HG03196 (cell line): Measurements from ENCODE around the gene TMEM135.

Experiments
- ATAC-seq: cut with Tn5 transposase; IDR thresholded peaks from one replicate; pipeline ENCODE4 v1.9.1; 2021; ENCODE audit not compliant: unreplicated experiment

The TMEM135 gene

DNA sequence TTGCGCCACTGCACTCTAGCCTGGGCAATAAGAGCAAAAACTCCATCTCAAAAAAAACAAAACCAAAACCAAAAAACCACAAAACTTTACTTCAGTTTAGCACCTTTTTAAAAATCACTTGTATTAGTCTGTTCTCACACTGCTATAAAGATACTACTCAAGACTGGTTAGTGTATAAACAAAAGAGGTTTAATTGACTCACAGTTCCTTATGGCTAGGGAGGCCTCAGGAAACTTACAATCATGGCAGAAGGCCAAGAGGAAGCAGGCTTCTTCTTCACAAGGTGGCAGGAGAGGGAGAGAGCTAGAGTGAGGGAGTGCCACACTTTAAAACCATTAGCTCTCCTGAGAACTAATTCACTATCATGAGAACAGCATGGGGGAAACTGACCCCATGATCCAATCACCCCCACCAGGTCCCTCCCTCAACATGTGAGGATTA, 261.3 kb downstream of the TMEM135 start:
- no peak for ATAC-seq

DNA sequence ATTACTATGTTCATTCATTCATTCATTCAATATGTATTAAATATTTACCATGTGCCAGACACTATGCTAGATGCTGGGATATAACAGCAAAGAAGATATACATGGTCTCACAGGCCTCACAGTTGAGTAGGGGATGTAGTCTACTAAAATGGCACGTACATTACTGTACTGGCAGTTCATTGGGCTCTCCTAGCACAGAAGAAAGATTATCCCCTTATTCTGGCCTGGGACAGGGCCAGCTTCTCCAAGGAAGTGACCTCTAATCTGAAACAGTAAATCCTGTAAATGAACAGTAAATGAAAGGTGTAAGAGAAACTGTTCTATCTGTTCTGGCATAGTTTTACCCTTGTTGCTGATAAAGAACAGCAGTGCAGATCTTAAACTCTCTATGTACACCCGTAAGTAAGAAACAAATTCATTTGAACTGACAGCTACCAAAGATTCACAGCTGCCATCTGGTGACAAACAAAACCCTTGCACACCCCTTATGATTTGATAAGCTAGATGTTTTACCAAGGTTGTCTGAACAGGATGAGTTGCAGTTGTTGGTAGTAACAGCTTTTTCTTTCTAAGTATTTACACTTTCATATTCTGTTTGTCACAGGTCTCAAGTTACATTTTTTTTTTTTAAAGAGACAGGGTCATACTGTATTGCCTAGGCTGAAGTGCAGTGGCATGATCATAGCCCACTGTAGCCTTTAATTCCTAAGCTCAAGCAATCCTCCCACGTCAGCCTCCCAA, 263.1 kb downstream of the TMEM135 start:
- ATAC-seq, result no peak

DNA sequence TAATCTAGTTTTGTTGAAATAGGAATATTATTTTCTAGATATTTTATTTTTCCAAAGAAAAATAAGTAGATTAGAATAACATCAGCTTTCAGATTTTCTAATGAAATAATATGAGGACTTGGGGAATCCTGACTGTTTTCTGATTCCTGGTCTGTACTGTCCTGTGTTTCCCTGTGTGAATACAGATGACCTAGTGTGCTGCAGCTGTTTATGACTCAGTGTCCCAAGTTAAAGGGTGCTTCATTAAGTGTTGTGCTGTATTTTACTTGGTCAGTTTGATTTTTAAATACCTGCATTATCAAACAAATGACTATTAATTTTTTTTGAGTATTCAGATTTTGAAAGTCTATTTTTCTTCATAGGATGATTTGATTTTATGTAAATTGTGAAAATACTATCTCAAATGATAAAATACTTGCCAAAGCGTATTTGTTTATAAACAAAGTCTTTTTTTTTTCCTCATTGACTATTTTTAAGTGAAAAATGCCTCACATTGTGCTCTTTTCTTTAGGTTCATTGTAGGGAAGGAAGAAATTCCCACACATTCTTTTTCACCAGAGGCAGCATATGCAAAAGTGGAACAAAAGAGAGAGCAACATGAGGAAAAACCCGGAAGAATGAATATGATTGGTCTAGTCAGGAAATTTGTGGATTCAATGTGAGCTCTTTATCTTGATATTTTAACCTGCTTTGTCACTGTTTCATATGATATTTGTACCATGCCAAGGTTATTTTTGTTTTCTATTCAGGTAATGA, 264.2 kb downstream of the TMEM135 start:
- no peak for ATAC-seq

DNA sequence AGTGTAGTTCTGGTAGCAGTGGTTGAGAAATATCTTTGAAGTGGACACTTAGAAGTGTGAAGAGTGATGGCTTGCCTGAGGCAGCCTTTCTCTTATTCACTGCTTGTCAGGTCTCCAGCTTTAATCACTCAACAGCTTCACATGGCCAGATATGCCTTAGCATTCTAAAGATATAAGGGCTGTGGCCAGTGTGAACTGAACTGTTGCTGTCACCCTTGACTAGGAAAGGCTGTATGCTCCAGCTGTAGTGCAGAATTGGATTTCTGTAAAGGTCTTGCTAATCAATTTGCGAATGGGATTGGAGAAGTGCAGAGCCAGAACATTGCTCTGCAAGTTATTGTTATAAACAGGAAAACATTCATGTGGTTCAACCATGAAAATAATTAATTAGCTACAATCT, 266.7 kb downstream of the TMEM135 start:
- no peak for ATAC-seq

DNA sequence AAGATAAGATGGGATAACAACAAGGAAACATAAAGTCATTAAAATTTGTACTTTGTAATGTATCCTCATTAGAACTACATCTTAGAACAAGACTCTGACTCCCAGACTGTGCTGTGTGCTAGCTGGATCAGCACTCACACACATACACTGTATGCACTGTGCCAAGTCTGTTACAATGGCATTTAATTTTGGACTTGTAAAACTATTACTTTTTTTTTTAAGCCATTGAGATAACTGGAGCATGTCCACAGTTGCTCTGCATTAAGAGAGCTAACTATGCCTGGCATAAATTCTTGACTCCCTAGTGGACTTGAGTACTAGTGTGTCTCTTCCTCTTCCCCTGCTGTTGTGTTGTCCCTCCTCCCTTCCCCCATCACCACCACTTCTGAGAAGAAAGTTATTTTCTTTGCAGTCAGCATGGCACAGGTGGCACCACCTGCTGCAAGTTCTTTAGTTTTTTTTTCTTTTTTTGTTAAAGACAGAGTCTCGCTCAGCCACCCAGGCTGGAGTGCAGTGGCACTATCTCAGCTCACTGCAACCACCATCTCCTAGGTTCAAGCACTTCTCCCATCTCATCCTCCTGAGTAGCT, 268.6 kb downstream of the TMEM135 start:
- no peak for ATAC-seq

DNA sequence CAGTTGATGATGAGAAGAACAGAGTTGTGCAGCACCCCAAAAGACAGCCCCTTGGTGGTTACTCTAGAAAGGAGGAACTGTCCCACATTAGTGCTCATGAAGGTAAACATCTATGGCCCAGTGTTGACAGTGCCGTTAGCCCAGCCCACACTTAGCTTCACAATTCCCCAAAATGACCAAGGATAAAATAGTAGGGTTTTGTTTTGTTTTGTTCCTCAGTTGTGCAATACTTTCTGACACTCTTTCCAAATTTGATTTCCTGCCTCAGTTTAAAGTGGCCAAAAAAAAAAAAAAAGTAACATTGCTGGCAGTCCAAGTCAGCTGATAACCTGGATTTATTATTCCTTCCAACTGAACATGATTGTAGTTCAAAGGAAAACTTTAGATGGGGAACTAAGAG, 269.4 kb downstream of the TMEM135 start:
- ATAC-seq, result no peak

DNA sequence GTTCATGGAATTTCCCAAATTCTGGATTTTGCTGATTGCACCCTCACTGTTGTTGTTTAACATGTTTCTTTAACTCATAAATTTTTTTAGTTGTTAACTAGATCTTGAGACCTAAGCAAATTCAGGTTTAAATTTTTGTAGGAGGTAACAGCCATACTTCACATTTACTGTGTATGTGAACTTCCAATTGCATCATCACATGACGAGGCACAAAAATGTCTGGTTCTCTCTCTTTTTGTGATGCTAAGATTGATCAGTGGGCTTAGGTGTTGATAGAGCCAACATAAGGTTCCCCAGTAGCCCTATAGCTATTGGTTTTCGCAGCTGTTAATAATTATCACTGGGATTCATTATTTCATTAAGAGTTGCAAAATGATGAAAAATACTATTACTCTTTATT, 277.5 kb downstream of the TMEM135 start:
- ATAC-seq, result no peak

- no peak for ATAC-seq
These were observed 278.8 kb downstream of the TMEM135 start for GRCh38 chr11:87316491-87316890.

GRCh38 chr11:87317441-87317840, 279.7 kb downstream of the TMEM135 start:
- ATAC-seq, result no peak

DNA sequence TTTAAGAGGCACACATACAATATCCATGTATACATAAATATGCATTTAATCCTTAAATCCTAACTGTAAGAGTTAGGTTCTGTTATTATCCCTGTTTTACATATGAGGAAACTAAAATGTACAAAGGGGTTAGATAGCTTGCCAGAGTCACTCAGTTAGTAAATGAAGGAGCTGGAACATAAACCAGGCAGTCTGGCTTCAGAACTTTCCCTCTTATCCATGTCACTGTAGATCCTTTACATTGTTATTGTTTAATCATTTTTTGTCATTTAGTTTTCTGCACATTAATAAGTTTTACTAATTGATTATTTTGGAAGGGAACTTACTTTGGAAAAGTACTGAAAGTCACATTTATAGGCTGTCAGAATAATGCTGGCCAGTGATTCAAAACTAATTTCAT, 282.4 kb downstream of the TMEM135 start:
- no peak for ATAC-seq

DNA sequence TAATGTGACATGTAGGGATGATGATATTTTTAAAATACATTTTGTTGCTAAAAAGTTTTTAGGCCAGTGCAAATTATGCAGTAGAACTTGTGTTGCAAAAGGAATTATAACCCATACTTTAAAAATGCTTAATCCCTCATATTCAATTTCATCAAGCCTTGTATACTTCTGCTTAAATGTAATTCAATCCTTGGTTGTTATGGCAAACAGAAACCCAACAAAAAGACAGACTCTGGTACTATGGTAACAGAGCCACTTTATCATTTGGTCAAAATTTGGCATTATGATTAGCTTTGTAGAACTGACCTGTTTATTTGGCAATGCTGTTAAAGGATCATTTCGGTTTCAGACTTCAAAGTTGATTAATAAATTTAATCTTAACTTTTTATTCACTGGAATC, 284.8 kb downstream of the TMEM135 start:
- no peak for ATAC-seq

DNA sequence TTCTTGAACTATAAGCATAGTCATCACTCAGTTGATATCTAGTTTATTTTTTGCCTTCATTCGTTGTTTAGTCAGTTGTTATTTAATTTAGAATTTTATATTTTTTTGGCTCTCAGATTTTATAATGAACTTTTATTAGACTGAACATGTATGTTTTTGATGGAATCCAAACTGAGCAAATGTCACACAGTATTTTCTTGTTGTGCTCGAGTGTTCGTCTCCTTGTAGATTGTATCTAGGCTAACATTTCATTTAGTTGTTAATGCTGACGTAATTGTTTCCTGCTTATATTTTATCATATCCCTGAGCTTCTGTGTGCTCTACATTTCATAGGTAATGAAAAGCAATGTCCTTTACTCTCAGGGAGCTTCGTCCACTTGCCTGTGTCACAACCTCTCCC, 286.2 kb downstream of the TMEM135 start:
- ATAC-seq, result no peak

DNA sequence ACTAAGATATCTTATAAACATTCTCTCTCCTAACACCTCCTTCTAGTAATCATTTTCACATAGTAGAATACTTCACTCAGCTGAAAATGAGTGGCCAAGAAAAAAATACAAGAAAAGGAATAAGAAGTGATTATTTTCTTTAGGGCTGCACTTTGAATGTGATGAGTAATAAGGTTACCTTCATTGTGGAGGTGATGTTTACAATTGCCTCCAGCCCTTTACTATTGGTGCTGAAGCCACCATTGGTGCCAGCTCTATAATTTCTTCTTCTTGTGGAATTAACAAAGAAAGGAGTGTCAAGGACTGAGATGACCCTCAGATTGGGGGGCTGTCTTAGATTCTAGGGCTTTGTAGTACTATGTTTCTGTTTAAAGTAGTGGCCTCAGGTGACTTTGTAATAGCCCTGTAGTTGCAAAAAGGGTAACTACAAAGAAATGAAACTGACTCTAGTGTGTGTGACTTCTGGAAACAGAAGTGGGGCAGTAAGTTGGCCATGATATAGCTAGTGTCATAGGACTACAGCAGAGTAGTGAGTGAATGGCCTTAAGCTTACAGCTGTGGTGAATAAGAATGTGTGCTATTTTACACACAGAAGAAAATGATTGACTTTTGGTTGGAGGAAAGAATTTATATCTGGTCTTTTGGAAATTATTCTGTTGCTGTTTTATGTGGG, 287.2 kb downstream of the TMEM135 start:
- no peak for ATAC-seq

DNA sequence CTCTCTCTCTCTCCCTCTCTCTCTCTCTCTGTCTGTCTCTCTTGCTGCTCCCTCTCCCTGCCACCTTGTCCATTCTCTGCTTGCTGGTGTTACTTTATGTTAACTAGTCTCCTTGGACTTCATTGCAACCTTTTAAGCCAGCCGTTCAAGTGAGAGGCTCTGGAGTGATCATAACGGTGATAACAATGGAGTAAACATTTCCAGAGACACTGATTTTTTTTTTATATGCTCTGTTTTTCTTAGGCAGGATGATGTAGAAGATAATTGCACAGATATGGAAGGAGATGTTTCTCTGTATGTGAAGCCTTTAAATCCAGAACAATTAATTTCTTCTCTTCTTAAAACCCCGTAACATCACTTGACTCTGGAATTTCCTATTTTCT, 287.7 kb downstream of the TMEM135 start:
- ATAC-seq, result no peak

DNA sequence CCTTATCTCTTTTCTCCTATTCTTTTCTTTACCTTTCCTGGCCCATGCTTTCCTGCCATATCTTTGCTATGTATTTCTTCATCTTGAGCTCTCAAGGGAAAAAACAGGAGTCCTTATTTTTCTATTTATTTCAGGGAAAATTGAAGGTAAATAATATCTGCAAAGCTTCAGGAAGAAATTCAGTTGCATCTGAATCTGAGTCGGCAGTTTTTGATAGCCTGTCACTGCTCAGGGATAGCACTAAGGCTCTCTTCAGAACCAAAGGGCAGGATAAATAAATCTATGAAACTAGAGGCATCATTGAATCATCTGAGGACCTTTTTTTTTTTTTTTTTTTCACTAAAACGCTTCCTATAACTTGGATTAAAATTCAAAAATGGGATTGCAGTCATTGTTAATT, 288.9 kb downstream of the TMEM135 start:
- ATAC-seq, result no peak

GRCh38 chr11:87329172-87329571, 291.4 kb downstream of the TMEM135 start:
- ATAC-seq, result no peak

- ATAC-seq, result no peak
These were observed 292.5 kb downstream of the TMEM135 start for GRCh38 chr11:87330187-87330601.

- ATAC-seq, result no peak
These were observed 293.5 kb downstream of the TMEM135 start for GRCh38 chr11:87331273-87331672.

DNA sequence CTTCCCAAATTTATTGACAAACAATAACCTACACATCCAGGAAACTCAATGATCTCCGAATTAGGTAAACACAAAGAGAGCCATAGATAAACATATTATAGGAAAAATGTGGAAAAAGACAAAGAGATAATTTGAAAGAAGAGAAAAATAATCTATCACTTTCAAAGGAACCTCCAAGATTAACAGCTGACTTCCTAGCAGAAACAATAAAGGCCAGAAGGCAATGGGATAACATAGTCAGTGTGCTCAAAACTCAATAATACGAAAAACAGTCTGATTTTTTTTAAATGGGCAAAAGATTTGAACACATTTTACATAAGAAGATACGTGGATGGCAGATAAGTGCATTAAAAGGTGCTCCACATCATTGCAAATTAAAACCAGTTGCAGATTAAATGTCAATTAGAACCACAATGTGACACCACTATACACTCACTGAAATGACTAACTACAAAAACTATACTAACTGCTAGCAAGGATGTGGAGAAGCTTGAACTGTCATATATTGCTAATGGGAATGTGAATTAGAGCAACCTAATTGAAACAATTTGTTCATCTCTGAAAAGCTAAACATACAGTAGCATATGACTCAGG, 300.4 kb downstream of the TMEM135 start:
- no peak for ATAC-seq

DNA sequence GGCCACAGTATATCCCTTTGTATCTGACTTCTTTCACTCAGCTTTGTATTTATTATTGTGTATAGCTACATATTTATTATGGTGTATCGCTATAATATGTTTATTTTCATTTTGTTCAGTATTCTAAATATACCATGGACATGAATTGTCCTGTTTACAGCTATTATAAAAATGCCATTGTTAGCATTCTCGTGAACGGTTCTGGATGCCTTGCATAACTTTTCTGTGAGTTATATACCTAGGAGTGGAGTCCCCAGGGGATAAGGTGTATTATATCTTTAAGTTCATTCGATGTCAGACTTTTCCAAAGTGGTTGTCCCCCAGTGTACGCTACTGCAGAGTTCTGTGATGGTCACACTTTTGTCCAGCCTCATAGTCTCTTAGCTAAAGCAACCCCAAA, 301.7 kb downstream of the TMEM135 start:
- ATAC-seq, result no peak

- no peak for ATAC-seq
These were observed 309.7 kb downstream of the TMEM135 start for GRCh38 chr11:87347441-87347840.
